ENCODE data around the gene RNF144A.

Gene RNF144A

GRCh38 chr2:7025082-7025481, 107.9 kb downstream of the RNF144A start:
- no peak for FAIRE-seq

GRCh38 chr2:7026742-7027141, 109.5 kb downstream of the RNF144A start:
- FAIRE-seq, result no peak

- no peak for FAIRE-seq
These were observed 110.2 kb downstream of the RNF144A start for GRCh38 chr2:7027411-7027810.

GRCh38 chr2:7027956-7028655, 110.9 kb downstream of the RNF144A start:
- no peak for FAIRE-seq

- no peak for FAIRE-seq
These were observed 111.6 kb downstream of the RNF144A start for GRCh38 chr2:7028846-7029245.

- FAIRE-seq, result no peak
These were observed 112.3 kb downstream of the RNF144A start for GRCh38 chr2:7029291-7030059.

- FAIRE-seq, result no peak
These were observed 113.6 kb downstream of the RNF144A start for GRCh38 chr2:7030810-7031209.

- FAIRE-seq, result no peak
These were observed 114.5 kb downstream of the RNF144A start for GRCh38 chr2:7031547-7032245.

GRCh38 chr2:7032371-7032770, 115.2 kb downstream of the RNF144A start:
- FAIRE-seq, result no peak

GRCh38 chr2:7033136-7033960, 116.1 kb downstream of the RNF144A start:
- FAIRE-seq, result no peak

GRCh38 chr2:7034303-7034702, 117.1 kb downstream of the RNF144A start:
- no peak for FAIRE-seq

- no peak for FAIRE-seq
These were observed 118.7 kb downstream of the RNF144A start for GRCh38 chr2:7035884-7036283.

GRCh38 chr2:7037340-7038333, 120.4 kb downstream of the RNF144A start:
- FAIRE-seq, result no peak

- FAIRE-seq, result no peak
These were observed 123.3 kb downstream of the RNF144A start for GRCh38 chr2:7040547-7040946.

GRCh38 chr2:7041421-7041820, 124.2 kb downstream of the RNF144A start:
- FAIRE-seq, result no peak

- FAIRE-seq, result no peak
These were observed 126.5 kb downstream of the RNF144A start for GRCh38 chr2:7043690-7044089.

GRCh38 chr2:7044253-7045250, 127.3 kb downstream of the RNF144A start:
- no peak for FAIRE-seq

- no peak for FAIRE-seq
These were observed 128.7 kb downstream of the RNF144A start for GRCh38 chr2:7045601-7046590.

- FAIRE-seq, result no peak
These were observed 130.4 kb downstream of the RNF144A start for GRCh38 chr2:7047661-7048060.

Data from colon (tissue), 2 donors.